NB4 (cell line): ENCODE data around the gene TENM4.
A peak's percentile ranks its signal among the peaks of the same experiment; 100 is the strongest.

Experiments used
- DNase-seq: peaks from one replicate; pipeline ENCODE4 v3.0.0; 2010; ENCODE audit warnings: low read depth
- H3K4me3 ChIP-seq: one replicate; pipeline ENCODE4 v1.5.1; 2011; ENCODE audit warnings: mild to moderate bottlenecking, low read depth, low read length, moderate library complexity
- MYC ChIP-seq: IDR thresholded peaks from 2 replicates; pipeline ENCODE4 v1.6.1; 2011; ENCODE audit warnings: low read depth, low read length
- POLR2A ChIP-seq: IDR thresholded peaks from 2 replicates; pipeline ENCODE4 v1.6.1; 2011; ENCODE audit warnings: mild to moderate bottlenecking; ENCODE audit not compliant: insufficient read length; ENCODE audit errors: extremely low read depth
- TF ChIP-seq, protein P1 (sequence below): IDR thresholded peaks from one replicate; pipeline ENCODE4 v1.5.1; 2012; ENCODE audit warnings: low read depth, low read length
- TF ChIP-seq, protein P2 (sequence below): IDR thresholded peaks from 2 replicates; pipeline ENCODE4 v1.6.1; 2011; ENCODE audit warnings: low read depth, low read length

Gene TENM4

GRCh38 chr11:79205786-79206185 lies 235.0 kb downstream of the TENM4 start:
- H3K4me3 ChIP-seq, result no peak overlapping the region
- no peak for TF ChIP-seq MYC
- DNase-seq, result no peak

GRCh38 chr11:79201677-79202347 lies 239.0 kb downstream of the TENM4 start:
- peak; percentile 6 for DNase-seq
- H3K4me3 ChIP-seq, result no peak overlapping the region
- TF ChIP-seq MYC, result no peak
- TF ChIP-seq, protein P1, sequence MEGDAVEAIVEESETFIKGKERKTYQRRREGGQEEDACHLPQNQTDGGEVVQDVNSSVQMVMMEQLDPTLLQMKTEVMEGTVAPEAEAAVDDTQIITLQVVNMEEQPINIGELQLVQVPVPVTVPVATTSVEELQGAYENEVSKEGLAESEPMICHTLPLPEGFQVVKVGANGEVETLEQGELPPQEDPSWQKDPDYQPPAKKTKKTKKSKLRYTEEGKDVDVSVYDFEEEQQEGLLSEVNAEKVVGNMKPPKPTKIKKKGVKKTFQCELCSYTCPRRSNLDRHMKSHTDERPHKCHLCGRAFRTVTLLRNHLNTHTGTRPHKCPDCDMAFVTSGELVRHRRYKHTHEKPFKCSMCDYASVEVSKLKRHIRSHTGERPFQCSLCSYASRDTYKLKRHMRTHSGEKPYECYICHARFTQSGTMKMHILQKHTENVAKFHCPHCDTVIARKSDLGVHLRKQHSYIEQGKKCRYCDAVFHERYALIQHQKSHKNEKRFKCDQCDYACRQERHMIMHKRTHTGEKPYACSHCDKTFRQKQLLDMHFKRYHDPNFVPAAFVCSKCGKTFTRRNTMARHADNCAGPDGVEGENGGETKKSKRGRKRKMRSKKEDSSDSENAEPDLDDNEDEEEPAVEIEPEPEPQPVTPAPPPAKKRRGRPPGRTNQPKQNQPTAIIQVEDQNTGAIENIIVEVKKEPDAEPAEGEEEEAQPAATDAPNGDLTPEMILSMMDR, result no peak
- TF ChIP-seq POLR2A, result no peak
- TF ChIP-seq, protein P2, sequence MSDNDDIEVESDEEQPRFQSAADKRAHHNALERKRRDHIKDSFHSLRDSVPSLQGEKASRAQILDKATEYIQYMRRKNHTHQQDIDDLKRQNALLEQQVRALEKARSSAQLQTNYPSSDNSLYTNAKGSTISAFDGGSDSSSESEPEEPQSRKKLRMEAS, result no peak

DNA sequence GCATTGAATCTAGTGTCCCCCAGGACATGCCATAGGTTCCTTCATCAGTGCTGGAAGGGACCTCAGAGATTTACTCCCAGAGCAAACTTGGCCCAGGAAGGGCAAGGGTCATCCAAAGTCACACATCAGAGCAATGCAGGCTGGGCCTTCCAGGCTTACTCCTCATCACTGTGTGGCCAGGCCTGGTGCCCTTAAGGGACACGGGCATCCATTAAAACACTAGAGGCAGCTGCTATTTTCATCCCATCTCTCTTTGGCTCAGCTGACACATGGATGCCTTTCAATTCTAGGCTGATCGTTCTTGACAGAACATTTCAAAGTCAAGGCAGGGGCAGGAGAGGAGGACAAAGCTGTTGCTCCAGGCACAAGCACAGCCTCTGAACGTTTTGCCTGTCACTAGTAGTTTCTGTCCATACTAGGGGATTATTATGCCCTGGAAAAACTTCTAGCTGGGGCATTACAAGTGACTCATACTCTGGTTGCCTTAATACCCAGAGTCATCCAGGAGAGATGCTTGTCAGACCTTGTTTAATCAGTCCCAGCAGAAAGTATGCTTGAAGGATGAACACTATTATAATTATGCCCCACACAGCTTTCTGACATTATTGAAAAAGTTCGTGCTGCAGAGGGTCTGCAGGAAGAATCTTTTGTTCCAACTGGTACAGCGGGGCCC lies 240.3 kb downstream of the TENM4 start:
- TF ChIP-seq POLR2A (no peak), MYC (no peak)
- TF ChIP-seq, protein P1, result no peak
- TF ChIP-seq, protein P2, result no peak
- no peak overlapping the region for H3K4me3 ChIP-seq
- DNase-seq, result no peak

- no peak for DNase-seq
- no peak overlapping the region for H3K4me3 ChIP-seq
- TF ChIP-seq POLR2A (no peak), MYC (no peak)
- TF ChIP-seq, protein P2, result no peak
- TF ChIP-seq, protein P1, result no peak
These were observed 241.0 kb downstream of the TENM4 start for GRCh38 chr11:79199729-79200354.

GRCh38 chr11:79198898-79199250 lies 242.0 kb downstream of the TENM4 start:
- TF ChIP-seq MYC, result no peak
- TF ChIP-seq, protein P1, result no peak
- H3K4me3 ChIP-seq, result no peak overlapping the region
- no peak for DNase-seq

DNA sequence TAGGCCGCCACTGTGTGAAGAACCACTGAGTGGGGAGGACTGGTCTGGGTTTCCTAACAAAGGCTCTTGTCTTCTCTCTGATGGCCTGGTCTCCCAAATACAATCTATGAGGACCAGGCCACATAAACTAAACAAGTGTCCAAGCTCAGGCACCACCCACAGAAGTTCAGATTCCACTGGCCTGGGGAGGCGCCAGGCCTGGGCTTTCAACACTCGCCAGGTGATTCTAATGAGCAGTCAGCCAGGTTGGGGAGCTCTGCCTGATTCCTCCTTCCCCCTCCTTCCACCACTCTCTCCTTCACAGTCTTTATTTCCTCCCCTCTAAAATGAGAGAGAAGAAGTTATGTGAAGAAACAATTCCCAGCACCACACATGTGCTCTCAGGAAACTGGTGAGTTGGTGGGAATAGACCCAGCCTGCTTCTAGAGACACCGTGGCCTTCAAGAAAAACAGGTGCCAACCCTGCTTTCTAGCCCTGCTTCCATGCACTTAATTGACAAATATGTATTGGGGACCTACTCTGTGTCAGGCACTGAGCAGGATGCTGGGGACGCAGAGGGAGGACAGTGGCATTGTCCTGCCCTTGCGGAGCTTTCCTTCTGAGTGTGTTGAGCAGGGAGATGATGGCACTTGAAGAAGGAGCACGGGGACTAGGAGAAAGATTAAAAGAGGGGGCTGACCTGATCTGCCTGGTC lies 242.5 kb downstream of the TENM4 start:
- H3K4me3 ChIP-seq, result no peak overlapping the region
- no peak for DNase-seq
- TF ChIP-seq POLR2A, result no peak
- TF ChIP-seq, protein P1, result no peak
